ENCODE measurements around the gene TMEM107.
A peak's percentile ranks its signal among the peaks of the same experiment; 100 is the strongest.
"Not testable (repeated sequence)": the region's sequence is repeated elsewhere in the genome, so short reads cannot be mapped to it uniquely, and the experiment has no call there.

TMEM107 gene

DNA sequence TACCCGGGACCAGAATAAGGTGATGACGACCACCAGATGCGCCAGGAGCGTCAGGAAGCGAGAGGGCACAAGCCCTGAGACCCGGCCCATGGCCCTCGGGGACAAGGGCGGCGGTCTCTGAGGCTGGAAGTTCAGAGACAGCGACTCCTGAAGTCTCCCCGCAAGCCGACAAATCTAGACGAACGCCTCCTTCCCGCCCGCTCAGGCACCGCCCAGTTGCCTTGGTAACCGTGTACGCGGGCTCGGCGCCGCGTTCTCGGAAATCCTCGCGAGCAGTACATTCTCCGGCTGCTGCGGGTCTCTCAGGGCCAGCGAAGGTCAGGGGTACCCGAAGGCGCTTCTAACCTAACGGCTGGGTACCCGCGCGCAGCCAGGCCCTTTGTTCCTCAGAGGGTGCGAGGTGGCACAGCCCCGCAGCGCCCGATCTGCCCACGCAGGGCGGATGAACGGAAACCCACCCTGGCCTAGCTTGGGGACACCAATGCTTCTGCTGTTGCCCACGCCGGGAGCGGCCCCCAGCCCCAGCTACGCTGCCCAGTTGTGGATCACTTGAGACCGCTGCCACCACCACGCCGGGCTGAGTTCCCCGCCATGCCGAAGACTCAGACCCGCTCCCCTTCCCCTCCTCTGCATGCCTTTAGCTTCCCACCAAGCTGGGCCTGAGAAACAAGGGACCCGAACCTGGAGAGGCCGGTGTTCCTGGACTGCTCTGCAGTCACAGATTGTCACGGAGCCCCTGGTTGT lies at the start of gene TMEM107:
Gene TMEM107 (minus strand): TSS at position 184 of the 744 bp plus-strand sequence. CDS start 94 bp downstream, at position 90.
- peak; percentile 85 for DNase-seq (ENCODE audit: low read depth)

- DNase-seq (ENCODE audit: low read depth) = no peak
Measured at GRCh38 chr17:8224891-8225812, 49.0 kb upstream of the TMEM107 start.

GRCh38 chr17:8223356-8224126 lies 47.4 kb upstream of the TMEM107 start:
- DNase-seq (ENCODE audit: low read depth) = peak; percentile 55

DNA sequence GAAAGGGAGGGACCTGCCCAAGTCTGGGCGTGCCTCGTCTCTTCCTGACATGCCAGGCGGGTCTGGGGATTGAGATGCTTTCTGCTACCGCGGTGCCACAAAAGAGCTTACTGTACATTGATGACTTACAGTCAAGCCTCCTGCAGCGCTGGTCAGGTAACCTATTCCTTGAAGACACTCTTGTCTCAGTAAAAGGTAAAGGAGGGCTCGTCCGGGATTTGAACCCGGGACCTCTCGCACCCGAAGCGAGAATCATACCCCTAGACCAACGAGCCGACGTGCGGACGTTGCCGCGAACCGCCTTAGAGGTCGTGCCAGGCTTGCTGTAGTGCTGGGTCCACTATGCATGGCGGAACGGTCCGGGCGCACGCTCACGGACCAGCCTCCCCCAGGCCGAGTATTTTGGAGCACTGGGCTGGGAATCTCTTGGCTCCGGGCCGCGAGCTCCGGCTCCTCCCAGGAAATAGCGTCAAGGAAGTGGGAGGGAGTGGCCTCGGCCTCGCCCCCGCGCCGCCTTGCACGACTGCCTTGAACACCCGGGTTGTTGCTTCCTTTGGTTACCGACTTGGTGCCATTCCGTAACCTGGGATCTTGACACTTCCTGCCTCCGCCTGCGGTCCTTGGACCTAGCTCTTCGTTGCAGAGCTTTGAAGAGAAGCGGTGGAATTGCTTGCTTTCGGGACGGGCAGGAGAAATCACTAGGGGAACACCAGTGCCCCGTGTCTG lies 46.6 kb upstream of the TMEM107 start:
- peak; percentile 84 for DNase-seq (ENCODE audit: low read depth)

- no peak for DNase-seq (ENCODE audit: low read depth)
Measured at GRCh38 chr17:8222380-8222629, 46.1 kb upstream of the TMEM107 start.

DNA sequence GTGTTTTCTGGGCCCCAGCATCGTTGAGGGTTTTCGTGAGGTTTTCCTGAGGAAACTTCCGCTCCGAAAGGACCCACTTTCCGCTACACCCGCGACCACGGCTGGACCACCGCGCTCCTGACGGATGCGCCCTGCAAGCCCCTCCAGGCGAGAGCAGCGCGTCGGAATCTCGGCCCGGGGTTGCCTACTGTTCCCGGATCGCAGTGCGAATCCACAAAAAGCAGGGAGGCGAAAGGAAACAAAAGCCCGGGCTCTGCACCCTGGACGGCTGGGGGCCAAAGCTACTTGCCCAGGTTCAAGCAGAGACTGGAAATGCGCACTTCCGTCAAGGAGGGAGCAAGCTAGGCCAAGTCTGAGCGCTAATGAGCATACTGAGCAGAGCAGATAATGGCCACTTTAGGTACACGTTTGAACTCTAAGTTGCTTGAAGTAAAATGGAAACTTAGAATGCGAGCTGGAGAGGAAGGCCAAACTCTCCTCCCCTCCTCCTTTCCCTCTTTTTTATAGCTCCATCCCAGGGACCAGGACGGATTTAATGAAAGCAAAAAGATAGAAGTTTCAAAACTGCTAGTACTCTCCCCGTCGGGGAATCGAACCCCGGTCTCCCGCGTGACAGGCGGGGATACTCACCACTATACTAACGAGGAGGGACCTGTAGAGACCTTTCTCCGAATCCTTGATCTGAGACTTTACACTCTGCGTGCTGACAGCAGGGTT lies 45.6 kb upstream of the TMEM107 start:
- DNase-seq (ENCODE audit: low read depth) = peak; percentile 81

GRCh38 chr17:8220783-8221662 lies 44.8 kb upstream of the TMEM107 start:
- peak; percentile 88 for DNase-seq (ENCODE audit: low read depth)

- DNase-seq (ENCODE audit: low read depth) = not testable (repeated sequence)
Measured at GRCh38 chr17:8214000-8214399, 37.8 kb upstream of the TMEM107 start.

DNA sequence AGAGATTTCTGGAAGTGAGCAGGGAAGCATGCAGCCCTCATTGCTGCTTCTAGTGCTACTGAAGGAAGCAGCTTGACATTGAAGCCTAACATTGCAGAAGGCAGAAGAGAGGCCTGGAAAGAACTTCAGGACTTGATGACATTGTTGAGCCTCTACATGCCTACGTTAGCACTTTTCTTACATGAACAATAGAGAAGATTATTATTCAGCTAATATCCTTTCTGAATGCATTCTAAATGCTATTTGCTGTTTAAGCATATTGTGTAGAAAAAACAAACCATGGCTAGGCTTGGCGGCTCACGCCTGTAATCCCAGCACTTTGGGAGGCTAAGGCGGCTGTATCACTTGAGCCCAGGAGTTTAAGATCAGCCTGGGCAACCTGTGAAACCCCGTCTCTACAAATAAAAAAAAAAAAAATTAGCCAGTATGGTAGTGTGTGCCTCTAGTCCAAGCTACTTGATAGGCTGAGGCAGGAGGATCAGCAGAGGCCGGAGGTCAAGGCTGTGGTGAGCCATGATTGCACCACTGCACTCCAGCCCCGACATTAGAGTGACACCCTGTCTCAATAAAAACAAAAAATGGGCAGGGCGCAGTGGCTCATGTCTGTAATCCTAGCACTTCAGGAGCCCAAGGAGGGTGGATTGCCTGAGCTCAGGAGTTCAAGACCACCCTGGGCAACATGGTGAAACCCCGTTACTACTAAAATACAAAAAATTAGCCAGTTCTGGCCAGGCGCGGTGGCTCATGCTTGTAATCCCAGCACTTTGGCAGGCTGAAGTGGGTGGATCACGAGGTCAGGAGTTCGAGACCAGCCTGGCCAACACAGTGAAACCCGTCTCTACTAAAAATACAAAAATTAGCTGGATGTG lies 36.4 kb upstream of the TMEM107 start:
- no peak for DNase-seq (ENCODE audit: low read depth)

- DNase-seq (ENCODE audit: low read depth) = no peak
Measured at GRCh38 chr17:8210761-8211458, 34.7 kb upstream of the TMEM107 start.

- peak; percentile 86 for DNase-seq (ENCODE audit: low read depth)
Measured at GRCh38 chr17:8209907-8210760, 34.0 kb upstream of the TMEM107 start, which contains the start of gene AURKB. Gene AURKB (minus strand): TSS chr17:8210575. CDS start chr17:8210224, 351 bp downstream.

DNA sequence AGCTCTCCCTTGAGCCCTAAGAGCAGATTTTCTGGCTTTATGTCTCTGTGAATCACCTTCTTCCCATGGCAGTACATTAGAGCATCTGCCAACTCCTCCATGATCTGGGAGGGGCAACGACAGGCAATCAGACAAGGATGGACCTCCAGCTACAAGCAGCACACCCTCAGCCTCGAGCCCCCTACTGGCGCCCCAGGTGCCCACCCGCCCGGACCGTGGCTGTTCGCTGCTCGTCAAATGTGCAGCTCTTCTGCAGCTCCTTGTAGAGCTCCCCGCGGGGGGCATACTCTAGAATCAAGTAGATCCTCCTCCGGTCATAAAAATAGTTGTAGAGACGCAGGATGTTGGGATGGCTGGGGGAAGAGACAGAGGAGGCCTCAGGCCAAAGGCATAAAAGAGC lies 30.4 kb upstream of the TMEM107 start:
- no peak for DNase-seq (ENCODE audit: low read depth)

DNA sequence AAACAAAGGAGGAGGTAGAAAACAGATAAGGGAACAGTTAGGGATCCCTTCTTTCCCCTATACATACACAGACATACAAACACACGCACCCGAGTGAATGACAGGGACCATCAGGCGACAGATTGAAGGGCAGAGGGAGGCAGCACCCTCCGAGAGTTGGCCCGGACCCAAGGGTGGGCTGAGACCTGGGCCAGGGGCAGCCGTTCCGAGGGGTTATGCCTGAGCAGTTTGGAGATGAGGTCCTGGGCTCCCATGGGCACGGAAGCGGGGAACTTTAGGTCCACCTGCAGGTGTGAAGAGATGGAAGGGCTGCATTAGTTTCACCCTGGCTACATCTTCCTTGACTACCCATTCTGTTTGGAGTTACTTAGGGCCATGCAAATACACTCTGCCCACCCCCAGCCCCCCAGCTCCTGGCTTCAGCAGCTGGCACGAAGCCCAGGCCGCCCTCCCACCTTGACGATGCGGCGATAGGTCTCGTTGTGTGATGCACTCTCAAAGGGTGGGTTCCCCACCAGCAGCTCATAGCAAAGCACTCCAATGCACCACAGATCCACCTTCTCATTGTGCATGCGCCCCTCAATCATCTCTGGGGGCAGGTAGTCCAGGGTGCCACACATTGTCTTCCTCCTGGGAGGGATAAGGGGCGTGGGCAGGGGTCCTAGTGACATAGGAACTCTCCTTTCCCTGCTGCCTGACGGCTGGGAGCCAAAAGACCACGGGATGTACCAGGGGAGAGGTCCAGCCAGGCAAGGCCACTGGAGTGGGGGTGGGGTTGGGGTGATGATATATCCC lies 28.8 kb upstream of the TMEM107 start:
- DNase-seq (ENCODE audit: low read depth) = no peak

DNA sequence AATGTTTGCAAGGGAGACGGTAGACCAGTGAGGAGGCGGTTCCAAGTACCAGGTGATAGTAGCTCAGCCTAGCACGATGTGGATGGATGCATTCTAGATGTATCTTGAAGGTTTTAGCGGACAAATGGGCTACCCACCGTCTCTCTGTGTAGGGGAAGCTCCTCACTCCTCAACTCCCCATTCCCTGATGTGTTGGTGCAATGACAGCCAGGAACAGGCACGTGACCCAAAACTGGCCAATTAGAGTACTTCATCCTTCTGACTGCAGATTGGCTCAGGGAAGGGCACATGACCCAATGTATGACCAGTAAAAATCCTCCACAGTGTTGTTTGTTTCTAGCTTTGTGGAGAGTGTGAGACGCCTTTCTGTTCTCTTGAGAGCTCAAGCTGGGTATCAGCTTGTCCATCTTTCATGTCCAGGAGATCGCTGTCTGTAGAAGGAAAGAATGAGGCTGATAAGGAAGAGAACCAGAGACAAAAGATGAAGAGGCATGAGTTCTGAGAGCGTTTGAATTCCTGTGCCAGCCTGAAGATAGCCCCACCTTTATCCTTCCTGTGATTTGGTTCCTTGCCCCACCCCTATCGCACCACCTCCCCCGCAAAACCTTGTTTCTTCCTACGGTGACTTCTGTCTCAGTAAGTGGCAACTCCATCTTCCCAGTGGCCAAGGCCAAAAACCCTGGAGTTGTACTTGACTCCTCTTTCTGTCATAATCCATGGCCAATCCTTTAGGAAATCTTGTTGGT lies 16.1 kb upstream of the TMEM107 start:
- peak; percentile 33 for DNase-seq (ENCODE audit: low read depth)

DNA sequence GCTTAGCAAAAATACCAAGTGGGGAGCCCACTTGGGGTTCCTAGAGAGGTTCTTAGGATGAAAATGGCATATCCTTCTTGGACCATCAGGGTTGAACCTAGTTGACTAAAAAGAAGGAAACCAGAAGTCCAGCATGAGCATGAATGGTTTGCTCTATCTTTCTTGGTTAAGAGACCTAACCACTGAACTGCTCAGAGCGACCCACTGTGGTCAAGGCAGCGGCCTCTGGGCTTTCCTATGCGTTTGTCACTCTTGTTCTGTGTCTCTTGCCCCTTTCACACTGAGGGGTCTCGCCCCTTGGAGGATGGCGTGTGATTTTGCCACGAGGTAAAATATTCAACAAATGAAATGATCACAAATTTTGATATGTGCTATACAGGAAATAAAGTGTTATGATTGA lies 14.3 kb upstream of the TMEM107 start:
- no peak for DNase-seq (ENCODE audit: low read depth)
